GM13976 (cell line): Measurements from ENCODE around the gene LRRIQ4.
A peak's percentile ranks its signal among the peaks of the same experiment; 100 is the strongest.

ENCODE experiments used
- DNase-seq: peaks from one replicate; pipeline ENCODE4 v3.0.0; 2012; ENCODE audit warnings: low spot score
- in situ Hi-C: fragments of 300-500 bp; cut with MboI; formaldehyde crosslinking; loops from one replicate; pipeline ENCODE4 v1.12.0; 2022; ENCODE audit warnings: low sequenced_read_pairs, mixed read lengths, inconsistent platforms; ENCODE audit not compliant: unreplicated experiment
- TF ChIP-seq, protein P1 (sequence below): IDR thresholded peaks from 2 replicates; pipeline ENCODE4 v1.5.1; 2012; ENCODE audit warnings: borderline replicate concordance, mild to moderate bottlenecking; ENCODE audit not compliant: insufficient read depth; ENCODE audit errors: extremely low read depth, missing control alignments, control extremely low read depth

The LRRIQ4 gene

DNA sequence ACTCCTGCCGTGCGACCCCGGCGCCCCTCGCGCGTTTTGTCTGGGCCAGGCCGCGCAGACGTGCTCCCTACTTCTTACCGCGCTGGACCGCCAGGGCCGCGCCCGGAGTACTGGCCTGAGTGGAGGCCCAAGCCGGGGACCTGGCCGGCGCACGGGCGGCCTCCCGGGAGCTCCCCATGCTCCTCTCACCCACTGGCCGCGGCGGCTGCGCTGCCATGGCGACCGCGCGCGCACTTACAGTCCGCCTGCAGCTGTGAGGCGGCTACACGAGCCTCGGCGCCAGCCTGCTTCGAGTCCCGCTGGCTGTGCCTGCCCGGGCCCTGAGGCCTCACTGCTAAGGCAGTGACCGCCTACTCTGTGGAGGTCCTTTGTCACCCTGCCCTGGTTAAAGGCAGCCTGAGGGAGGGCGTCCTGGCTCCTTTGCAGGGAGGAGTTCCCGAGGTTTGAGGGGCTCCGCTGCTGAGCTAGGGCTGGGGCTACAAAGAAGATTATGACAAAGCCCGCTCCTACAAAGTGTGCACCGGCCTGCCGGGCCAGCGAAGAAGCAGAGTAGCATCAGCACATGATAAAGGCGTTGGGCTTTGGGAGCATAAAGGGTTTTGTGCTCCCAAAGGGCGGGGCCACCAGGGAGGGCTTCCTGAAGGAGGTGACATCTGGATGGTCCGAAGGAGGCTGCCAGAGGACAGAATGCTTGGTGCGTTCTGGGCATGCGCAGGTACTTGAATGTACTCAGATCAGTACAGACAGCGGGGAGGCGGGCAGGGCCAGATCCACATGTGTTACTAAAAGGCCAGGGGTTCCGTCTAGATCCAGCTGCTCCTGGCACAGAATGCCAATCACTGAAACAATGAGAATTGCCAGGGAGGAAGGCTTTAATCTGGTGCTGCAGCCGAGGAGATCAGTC is at the start of gene LRRIQ4, which contains the start of gene LRRC34:
Gene LRRIQ4 (plus strand): TSS at position 539 of the 904 bp plus-strand sequence. CDS start 9,052 bp downstream, outside the sequence.
Gene LRRC34 (minus strand): TSS at position 573 of the 904 bp plus-strand sequence. CDS start 356 bp downstream, at position 217.
- DNase-seq = peak; percentile 85
- TF ChIP-seq, protein P1, sequence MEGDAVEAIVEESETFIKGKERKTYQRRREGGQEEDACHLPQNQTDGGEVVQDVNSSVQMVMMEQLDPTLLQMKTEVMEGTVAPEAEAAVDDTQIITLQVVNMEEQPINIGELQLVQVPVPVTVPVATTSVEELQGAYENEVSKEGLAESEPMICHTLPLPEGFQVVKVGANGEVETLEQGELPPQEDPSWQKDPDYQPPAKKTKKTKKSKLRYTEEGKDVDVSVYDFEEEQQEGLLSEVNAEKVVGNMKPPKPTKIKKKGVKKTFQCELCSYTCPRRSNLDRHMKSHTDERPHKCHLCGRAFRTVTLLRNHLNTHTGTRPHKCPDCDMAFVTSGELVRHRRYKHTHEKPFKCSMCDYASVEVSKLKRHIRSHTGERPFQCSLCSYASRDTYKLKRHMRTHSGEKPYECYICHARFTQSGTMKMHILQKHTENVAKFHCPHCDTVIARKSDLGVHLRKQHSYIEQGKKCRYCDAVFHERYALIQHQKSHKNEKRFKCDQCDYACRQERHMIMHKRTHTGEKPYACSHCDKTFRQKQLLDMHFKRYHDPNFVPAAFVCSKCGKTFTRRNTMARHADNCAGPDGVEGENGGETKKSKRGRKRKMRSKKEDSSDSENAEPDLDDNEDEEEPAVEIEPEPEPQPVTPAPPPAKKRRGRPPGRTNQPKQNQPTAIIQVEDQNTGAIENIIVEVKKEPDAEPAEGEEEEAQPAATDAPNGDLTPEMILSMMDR = no peak
- in situ Hi-C loops = no loop called here

DNA sequence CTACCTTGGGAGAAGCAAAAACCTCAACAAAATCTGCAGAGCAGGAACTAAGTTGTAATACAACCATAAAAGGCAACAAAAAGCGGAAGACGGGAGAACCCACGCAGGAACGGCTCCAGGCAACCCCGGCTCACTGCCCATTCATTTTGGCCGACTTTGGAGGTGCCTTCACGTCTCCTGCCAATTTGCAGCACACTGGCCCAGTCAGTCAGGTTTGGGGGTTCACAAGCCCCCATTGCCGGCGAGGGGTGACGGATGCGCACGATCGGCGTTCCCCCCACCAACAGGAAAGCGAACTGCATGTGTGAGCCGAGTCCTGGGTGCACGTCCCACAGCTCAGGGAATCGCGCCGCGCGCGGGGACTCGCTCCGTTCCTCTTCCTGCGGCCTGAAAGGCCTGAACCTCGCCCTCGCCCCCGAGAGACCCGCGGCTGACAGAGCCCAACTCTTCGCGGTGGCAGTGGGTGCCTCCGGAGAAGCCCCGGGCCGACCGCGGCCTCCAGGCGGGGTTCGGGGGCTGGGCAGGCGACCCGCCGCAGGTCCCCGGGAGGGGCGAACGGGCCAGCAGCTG is 48.3 kb upstream of the LRRIQ4 start:
- TF ChIP-seq, protein P1 = no peak
- peak; percentile 75 for DNase-seq
- in situ Hi-C loops = no loop called here

DNA sequence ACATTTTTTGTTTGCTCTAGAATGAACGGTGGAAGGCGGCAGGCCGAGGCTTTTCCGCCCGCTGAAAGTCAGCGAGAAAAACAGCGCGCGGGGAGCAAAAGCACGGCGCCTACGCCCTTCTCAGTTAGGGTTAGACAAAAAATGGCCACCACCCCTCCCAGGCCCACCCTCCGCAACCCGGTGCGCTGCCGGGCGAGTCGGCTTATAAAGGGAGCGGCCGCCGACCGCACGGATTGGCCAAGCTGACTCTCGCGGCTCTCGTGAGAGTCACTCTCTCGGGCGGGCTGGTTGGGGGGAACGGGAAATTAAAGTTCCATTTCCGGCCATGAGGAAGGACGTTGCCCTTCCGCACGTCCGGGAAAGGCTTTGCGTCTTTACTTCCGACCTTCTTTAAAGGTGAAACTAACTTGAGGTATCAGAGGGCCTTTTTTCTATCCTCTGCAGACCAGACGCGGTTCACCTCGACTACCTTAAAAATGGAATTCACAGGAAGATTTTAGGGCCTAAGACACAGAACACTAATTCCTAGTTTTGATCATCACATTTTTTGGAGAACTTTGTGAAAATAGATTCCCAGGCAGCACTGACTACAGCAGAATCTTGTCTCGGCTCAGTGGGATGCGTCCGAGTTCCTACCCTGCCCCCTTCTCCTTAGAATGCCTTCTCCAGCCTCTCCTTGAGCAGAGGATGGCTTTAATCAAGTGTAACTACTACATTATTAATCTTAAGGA is 47.6 kb upstream of the LRRIQ4 start, which contains the start of gene TERC:
Gene TERC (minus strand): TSS at position 179 of the 731 bp plus-strand sequence.
- peak; percentile 86 for DNase-seq
- TF ChIP-seq, protein P1 = no peak
- in situ Hi-C loops = no loop called here

DNA sequence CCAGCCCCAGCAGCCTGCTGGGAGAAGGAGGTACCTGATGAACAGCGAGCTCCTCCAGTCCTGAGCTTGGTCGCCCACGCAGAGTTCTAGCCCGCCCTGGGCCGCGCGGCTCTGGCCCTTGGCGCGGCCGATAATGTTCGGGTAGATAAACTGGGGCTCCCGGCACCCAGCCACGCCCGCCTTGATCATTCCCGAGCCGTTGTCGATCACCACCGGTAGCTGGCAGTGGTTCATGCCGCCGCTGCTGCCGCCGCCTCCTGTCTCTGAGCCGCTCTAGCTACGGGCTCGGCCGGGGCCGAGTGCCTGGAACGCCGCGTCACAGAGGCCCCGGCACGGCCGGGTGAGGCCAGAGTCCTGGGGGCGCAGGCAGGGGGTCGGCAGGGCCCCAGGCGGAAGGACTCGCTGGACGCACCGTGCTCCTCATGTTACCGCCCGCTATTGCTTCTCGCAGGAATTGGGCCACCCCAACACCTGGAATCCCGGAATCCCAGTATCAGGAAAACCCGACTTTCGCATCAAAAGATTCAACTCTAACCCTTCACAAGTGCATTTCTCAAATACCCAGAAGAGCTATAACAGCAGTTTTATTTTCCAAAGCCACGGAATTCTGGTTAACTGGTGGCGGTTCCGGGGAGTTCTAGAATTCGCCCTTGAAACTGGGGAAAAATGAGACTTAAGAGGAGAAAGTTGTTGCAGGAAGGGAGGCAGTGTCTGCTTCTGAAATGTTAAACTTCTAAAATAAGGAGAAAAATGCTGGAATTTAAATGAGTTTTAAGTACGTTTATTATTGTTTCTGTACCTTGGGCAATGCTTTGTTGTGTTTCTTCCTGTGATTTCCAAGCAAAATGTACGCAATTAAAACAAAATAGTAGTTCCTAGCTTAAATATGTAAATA is 43.1 kb upstream of the LRRIQ4 start, which contains the start of gene ACTRT3:
Gene ACTRT3 (minus strand): TSS at position 275 of the 895 bp plus-strand sequence. CDS start 41 bp downstream, at position 234.
- in situ Hi-C loops = no loop called here
- peak; percentile 62 for DNase-seq

DNA sequence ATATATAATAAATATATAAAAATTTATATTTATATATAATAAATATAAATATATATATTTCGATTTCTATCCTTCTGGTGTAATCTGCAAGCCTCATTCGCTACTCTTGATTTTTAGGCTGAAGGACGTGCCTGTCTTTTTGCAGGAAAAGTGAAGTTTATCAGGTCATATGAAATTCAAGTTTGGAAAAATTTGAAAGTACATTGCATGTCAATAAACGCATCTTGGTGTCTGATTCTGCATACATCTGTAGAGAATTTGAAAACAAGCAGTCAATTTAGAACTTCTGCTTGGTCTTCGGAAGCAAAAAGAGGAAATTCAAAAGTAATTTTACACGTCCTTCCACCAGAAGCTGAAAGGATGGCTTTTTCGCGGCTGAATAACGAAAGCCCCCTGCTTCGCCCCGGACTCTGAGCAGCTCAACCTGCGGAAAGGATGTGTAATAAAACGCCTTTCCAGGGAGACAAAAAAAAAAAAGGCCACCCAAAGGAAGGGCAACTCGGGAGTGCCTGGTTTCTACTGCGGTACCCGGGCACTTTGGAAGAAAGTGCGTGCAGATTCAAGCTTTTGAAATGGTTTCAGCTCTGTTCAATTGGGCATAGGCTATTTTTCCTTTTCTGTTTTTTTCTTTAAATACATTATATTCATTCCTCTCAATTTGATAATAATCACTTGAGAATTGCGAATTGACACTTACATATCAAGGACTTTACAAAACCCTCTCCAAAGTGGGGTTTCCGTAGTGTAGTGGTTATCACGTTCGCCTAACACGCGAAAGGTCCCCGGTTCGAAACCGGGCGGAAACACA is 41.0 kb upstream of the LRRIQ4 start:
- DNase-seq = no peak
- in situ Hi-C loops = no loop called here
- TF ChIP-seq, protein P1 = no peak

More for the DNA sequence above, 43.1 kb upstream of the LRRIQ4 start, which contains the start of gene ACTRT3:
- TF ChIP-seq, protein P1 = no peak
